Glomerular visceral epithelial cell (primary cell): ENCODE measurements around the gene LIN28A.
"Not testable (repeated sequence)": the region's sequence is repeated elsewhere in the genome, so short reads cannot be mapped to it uniquely, and the experiment has no call there.

Source experiments
- DNase-seq: peaks from one replicate; pipeline ENCODE4 v3.0.0-alpha.2; 2016; ENCODE audit errors: extremely low spot score

Gene LIN28A

GRCh38 chr1:26410706-26411623 lies at the start of gene LIN28A:
Gene LIN28A (plus strand): TSS chr1:26410817. CDS start chr1:26410892, 75 bp downstream.
- DNase-seq = no peak

DNA sequence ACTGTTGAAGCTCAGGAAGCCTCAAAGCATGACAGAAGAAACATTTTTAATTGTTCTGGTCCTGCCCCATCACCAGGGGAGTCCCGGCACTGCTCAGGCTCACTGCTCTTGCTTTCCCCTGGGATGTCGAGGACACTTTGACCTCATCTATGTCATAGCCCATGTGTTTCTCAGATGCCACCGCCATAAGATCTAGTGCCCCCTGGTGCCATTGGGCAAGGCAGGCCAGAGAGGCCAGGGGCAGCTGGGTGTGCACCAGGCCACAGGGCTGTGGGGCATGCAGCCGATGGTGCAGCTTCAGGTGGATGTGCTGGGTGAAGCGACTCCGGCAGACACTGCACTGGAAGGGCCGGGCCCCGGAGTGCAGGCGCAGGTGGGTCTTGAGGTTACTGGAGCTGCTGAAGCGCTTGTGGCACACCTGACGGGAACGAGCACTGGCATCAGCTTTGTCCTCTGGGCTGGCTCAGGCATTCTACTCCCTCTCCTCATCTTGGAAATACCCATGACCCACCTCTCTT lies 49.0 kb upstream of the LIN28A start:
- DNase-seq = no peak

GRCh38 chr1:26362331-26362730 lies 48.3 kb upstream of the LIN28A start:
- DNase-seq = no peak

DNA sequence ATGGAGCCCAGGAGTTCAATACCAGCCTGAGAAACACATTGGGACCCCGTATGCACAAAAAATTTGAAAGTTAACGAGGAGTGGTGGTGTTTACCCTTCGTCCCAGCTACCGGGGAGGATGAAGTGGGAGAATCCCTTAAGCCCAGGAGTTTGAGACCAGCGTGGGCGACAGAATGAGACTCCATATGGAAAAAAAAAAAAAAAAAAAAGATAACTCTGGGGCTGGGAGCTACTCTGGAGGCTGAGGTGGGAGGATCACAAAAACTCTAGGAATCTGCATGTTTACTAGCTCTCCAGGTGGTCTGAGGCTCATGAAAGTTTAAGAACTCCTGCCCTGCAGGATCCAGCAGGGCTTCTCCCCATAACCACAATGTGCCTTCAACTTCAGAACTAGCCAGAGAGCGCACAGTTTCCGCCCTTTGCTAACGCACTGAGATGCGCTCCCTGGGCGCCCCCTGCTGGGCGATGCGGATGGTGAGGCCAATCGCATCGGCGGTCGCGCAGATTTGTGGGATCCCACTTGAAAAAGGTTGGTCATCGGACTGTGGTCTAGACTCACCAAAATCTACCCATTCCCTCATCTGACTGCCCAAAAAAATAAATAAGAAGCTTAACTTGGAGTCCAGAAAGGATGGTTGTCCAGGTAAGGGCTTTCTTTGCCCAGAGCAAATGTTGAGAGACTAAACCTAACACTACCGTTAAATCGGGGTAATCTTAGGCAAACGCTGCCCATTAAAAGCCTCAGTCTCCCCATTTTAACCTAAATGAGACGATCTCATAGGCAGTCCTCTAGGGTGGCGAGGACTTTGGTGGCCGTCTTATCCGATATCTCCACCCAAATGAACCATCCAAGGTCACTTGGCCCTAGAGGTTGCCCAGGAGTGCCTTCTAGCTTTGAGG lies 46.8 kb upstream of the LIN28A start:
- DNase-seq = peak; percentile 64

- no peak for DNase-seq
Measured at GRCh38 chr1:26364956-26365355, 45.7 kb upstream of the LIN28A start.

DNA sequence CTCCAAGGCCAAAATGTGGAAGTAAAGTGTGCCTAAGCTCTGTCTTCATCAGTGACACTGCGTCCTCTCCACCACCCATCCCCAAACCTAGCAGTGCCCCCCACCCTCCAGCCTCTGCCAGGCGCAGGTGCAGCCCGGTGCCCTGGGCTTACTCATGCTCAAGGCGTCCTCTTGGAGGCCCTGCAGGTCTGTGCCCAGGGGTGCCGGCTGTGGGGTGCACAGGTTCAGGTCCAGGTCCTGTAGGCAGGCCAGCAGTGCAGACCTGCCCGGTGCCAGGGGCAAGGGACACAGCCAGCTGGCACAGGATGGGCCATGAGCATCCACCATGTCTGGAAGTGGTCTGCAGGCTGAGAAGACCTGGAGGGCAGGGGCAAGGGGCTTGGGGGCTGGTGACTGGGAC lies 43.2 kb upstream of the LIN28A start:
- DNase-seq = no peak

DNA sequence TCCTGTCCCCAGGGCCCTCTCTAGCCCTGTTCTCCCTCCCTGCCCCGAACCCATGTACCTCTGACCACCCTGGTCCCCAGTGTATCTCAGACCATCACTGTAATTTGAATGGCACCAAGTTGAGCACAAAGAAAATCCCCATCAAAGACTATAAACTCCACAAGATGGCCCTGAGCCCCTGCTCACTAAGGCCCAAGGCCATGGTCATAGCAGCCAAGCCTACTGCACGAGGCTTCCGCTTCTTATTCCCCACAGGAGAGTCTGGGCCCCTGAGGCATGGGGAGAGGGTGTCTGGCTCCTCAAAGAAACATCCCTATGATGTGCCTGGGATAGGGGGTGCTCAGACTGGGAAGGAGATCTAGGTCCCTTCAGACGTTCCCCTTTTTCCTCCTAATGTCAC lies 42.6 kb upstream of the LIN28A start:
- no peak for DNase-seq

DNA sequence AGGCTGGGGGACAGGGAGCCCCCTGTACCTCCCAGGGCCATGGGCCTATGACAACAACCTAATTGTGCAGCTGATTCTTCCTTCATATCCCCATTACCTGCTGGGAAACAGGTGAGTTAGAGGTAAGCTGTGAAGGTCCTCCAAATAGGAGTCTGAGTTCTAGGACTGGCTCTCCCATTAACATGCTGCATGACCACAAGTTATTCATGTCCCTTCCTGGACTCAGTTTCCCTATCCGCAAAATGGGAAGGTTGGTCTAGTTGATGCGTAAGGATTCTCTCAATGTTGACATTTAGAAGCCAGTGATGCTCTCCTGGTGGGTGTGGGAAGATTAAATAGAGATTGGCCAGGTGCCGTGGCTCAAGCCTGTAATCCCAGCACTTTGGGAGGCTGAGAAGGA lies 42.1 kb upstream of the LIN28A start:
- no peak for DNase-seq

DNA sequence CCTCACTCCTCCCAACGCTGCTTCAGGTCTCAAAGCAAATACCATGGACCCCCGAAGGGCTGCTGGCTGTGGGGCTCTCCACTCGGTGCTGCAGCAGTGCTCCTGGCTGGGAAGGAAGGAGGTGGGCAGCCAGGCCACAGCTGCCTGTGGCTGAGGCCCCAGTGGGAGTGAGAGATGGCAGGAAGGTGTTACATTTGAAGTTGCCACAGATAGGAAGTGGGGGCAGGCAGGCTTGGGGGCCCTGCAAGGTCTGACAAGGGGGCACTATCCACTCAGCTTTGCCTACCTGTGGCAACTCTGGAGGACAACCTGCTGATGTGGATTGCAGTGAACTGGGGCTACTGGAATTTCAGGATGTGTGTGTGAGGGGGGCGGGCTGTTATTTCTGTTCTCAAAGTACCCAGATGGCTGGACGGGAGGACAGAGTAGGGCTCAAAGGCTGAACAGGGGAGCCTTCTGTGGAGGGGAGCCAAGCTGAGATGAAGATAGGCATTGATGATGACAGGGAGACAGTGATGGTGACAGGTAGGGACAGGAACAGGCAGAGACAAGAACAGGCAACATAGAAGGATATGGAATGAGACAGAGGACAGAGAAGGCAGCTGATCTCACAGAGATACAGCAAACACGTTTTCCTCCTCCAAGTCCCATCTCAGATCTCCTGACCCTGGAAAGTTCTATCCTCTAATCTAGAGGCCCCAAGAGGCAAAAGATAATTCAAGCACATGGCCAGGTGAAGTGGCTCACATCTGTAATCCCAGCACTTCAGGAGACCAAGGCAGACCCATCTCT lies 39.8 kb upstream of the LIN28A start:
- no peak for DNase-seq

DNA sequence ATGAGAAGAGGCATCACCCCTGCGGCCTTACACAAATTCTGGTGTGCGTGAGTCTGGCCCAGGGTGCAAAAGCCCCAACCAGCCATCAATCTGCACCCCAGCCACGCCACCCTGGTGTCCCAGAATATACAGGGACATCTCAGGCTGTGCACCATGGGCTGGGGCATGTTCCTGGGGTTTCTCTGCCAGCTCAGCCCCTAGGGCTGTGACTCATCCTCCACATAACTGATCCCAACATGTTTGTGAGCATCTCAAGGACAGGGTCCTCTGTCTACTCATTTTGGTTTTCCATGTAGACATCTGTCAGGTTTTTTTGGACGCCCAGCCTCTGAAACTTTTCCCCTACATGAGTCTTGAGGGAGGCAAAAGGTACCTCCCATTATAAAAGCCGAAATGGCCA lies 38.6 kb upstream of the LIN28A start:
- DNase-seq = no peak

DNA sequence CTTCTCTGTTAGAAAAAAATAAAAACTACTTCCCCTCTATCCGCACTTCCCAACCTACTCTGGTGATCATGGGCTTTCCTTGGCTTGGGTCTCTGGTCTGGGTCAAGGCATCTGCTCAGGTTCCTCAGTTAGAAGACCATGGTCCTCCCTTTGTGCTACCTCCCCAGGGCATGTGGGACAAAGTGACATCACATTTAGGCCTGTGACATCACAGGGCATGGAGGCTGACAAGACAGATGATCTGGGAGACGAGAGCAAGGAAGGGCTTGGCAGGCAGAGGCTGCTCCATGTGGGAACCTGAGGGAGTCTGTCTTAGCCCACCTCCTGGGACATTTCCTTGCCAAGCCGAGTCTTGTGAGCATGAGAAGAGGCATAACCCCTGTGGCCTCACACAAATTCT lies 38.0 kb upstream of the LIN28A start, which contains the start of gene ZNF683:
TSS of gene ZNF683 (minus strand) at position 140 of the 400 bp plus-strand sequence. CDS start 4,179 bp downstream, outside the sequence.
- not testable (repeated sequence) for DNase-seq

DNA sequence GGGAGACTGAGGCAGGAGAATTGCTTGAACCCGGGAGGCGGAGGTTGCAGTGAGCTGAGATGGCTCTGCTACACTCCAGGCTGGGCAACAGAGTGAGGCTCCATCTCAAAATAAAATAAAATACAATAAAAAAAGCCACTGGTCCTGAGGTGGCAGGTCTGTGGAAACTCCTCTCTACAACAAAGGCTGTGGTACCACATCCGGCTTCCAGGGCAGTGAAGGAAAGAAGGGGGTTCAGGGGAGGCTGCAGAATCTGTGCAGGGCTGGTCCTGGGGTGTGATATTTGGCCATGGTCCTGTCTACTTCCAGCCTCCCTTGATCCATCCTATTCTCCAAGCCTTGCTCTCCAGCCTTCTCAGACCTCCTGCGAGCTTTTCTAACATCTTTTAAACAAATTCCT lies 37.3 kb upstream of the LIN28A start:
- DNase-seq = no peak

DNA sequence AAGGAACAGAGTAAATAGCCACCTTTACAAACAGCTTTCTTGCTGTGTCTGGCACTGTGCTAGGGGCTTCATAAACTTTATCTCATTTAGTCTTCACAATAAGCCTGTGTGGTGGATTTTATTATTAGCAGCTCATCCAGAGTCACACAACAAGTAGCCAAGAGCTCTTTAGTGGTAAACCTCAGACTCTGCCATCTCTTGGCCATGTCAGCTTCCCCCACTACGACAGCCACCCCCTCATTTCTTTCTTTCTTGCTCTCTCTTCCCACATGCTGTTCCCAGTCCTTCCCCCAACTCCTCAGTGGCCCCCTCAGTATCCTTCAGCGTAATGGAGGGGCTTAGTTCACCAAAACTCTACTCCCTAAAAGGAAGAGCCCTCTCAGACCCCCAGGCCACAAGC lies 36.8 kb upstream of the LIN28A start:
- no peak for DNase-seq

- DNase-seq = not testable (repeated sequence)
Measured at GRCh38 chr1:26374361-26374760, 36.3 kb upstream of the LIN28A start.

DNA sequence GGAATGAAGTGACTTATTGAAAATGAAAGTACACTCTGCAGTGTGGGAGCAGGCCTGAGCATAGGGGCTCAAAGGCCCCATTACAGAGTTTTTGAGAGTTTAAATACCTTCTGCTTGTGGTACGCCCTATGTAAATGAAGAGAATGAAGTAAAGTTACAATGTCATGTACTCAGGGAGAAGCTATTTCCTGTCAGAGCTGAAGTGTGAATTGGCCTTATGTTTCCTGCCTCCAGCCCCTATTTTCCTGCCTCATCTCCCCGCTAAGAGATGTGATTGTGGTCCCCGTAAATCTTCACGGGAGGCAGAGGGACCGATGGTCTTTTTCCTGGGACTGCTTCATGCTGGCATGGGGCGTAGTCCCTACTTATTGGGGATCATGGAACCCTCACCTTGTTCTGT lies 35.5 kb upstream of the LIN28A start:
- no peak for DNase-seq

DNA sequence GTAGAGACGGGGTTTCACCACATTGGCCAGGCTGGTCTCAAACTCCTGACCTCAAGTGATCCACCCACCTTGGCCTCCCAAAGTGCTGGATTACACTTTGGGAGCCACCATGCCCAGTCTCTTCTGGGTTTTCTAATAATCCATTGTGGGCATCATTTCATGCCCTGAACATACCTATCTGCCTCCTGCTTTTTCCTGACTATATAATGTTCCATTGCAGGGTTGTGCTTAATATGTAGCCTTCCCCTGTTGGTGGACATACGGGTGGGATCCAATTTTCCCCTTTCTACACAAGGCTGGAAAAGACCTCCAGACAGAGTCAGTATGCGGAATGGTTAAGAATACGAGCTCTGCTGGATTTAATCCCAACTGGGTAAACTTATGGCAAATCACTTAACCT lies 34.6 kb upstream of the LIN28A start:
- no peak for DNase-seq

GRCh38 chr1:26378088-26378878 lies 32.3 kb upstream of the LIN28A start:
- peak; percentile 87 for DNase-seq

DNA sequence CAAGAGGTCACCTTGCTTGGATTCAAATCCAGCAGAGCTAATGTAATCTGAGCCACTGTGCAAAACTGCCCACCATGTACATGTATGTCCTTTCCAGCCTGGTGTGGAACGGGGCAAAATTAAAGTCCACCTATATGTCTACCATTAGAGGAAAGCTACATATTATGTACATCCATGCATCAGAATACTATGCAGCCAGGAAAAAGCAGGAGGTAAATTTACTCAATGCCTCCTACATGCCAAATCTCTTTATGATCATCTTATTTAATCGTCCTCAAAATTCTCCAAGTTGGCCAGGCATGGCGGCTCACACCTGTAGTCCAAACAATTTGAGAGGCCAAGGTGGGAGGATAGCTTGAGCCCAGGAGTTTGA lies 31.8 kb upstream of the LIN28A start:
- DNase-seq = no peak

DNA sequence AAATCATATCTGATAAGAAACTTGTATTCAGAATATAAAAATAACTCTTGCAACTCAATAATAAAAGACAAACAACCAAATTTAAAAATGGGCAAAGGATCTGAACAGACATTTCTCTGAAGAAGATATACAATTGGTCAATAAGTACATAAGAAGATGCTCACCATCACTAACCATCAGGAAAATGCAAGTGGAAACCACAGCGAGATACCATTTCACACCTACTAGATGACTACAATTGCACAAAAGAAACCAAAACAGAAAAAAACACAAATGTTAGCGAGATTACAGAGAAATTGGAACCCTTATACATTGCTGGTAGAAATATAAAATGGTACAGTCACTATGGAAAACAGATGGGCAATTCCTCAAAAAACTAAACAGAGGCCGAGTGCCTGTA lies 26.5 kb upstream of the LIN28A start:
- no peak for DNase-seq

- not testable (repeated sequence) for DNase-seq
Measured at GRCh38 chr1:26385063-26385462, 25.6 kb upstream of the LIN28A start.

GRCh38 chr1:26387447-26387846 lies 23.2 kb upstream of the LIN28A start:
- peak; percentile 58 for DNase-seq
